NOMO-1 (cell line): Measurements from ENCODE around the gene BICD2.
"Not testable (repeated sequence)": the region's sequence is repeated elsewhere in the genome, so short reads cannot be mapped to it uniquely, and the experiment has no call there.

ENCODE experiments used
- DNase-seq, 2 experiments: peaks; one replicate each; lab custom pipeline; 2025; ENCODE audit not compliant: unreplicated experiment in 2 of 2; lab: John Stamatoyannopoulos, UW

Gene BICD2

GRCh38 chr9:92764381-92764987, at the start of gene BICD2:
Gene BICD2 (minus strand): TSS chr9:92764833. CDS start chr9:92764744, 89 bp downstream.
- no peak for DNase-seq

- not testable (repeated sequence) for DNase-seq
These were observed 45.1 kb upstream of the BICD2 start for GRCh38 chr9:92809629-92810326.

GRCh38 chr9:92808726-92809451, 44.3 kb upstream of the BICD2 start:
- DNase-seq: no peak

- DNase-seq: no peak
These were observed 43.4 kb upstream of the BICD2 start for GRCh38 chr9:92807757-92808725.

- DNase-seq: no peak
These were observed 42.6 kb upstream of the BICD2 start for GRCh38 chr9:92807031-92807756.

- DNase-seq: no peak
These were observed 40.1 kb upstream of the BICD2 start for GRCh38 chr9:92804727-92805126.

- no peak for DNase-seq
These were observed 33.7 kb upstream of the BICD2 start for GRCh38 chr9:92798358-92798757.

GRCh38 chr9:92796337-92796804, 31.7 kb upstream of the BICD2 start:
- DNase-seq: not testable (repeated sequence)

- no peak for DNase-seq
These were observed 31.1 kb upstream of the BICD2 start for GRCh38 chr9:92795598-92796336.

GRCh38 chr9:92795000-92795399, 30.4 kb upstream of the BICD2 start:
- no peak for DNase-seq

- DNase-seq: no peak
These were observed 29.8 kb upstream of the BICD2 start for GRCh38 chr9:92794426-92794825.

- peak in 1 of 2 experiments; percentile 65 for DNase-seq
These were observed 26.2 kb upstream of the BICD2 start for GRCh38 chr9:92790542-92791527.

- no peak for DNase-seq
These were observed 21.7 kb upstream of the BICD2 start for GRCh38 chr9:92786298-92786697.

- DNase-seq: no peak
These were observed 17.3 kb upstream of the BICD2 start for GRCh38 chr9:92781899-92782298.

- DNase-seq: no peak
These were observed 15.6 kb upstream of the BICD2 start for GRCh38 chr9:92780206-92780605.

GRCh38 chr9:92775466-92775865, 10.8 kb upstream of the BICD2 start:
- peak in 1 of 2 experiments; percentile 12 for DNase-seq

- no peak for DNase-seq
These were observed 9.6 kb upstream of the BICD2 start for GRCh38 chr9:92774274-92774673.

GRCh38 chr9:92773810-92774209, 9.2 kb upstream of the BICD2 start:
- DNase-seq: no peak
